Neural cell (in vitro differentiated cells): ENCODE results near the gene SLC10A3.

Source experiments
- CTCF ChIP-seq: fragments of 450-650 bp; IDR thresholded peaks from 2 replicates; pipeline ENCODE4 v1.5.1; 2014; ENCODE audit warnings: antibody characterized with exemption, mild to moderate bottlenecking, moderate library complexity; ENCODE audit not compliant: poor library complexity, severe bottlenecking
- EZH2 ChIP-seq: fragments of 200-600, 300-800 bp; shearing (Covaris generic), sonication (generic); IDR thresholded peaks from 2 replicates; pipeline ENCODE4 v1.6.1; 2014; ENCODE audit warnings: antibody characterized with exemption, low read length, borderline replicate concordance, mild to moderate bottlenecking; ENCODE audit not compliant: insufficient read depth, poor library complexity, severe bottlenecking
- MXI1 ChIP-seq: fragments of 450-650 bp; conservative IDR thresholded peaks from 2 replicates; pipeline ENCODE4 v1.6.1; 2014; ENCODE audit warnings: antibody characterized with exemption, mild to moderate bottlenecking; ENCODE audit not compliant: poor library complexity, severe bottlenecking
- SMC3 ChIP-seq: fragments of 450-650 bp; conservative IDR thresholded peaks from 2 replicates; pipeline ENCODE4 v1.6.1; 2014; ENCODE audit warnings: antibody characterized with exemption, mild to moderate bottlenecking, moderate library complexity; ENCODE audit not compliant: poor library complexity
- TAF1 ChIP-seq: IDR thresholded peaks from 2 replicates; pipeline ENCODE4 v1.6.1; 2012; ENCODE audit warnings: low read depth

- no peak for TF ChIP-seq TAF1
- TF ChIP-seq CTCF: no peak
- TF ChIP-seq MXI1: no peak
- TF ChIP-seq SMC3: no peak
- TF ChIP-seq EZH2: no peak
Measured at GRCh38 chrX:154519389-154519788, 29.0 kb upstream of the SLC10A3 start.
